HEK293 (cell line): Measurements from ENCODE around the gene CACNA1F.

Source experiments
- CTCF ChIA-PET: fragments of 350-600 bp; formaldehyde crosslinking; extraction: SDS; loops from one replicate; lab custom pipeline; 2021; ENCODE audit warnings: antibody characterized with exemption; lab: Yijun Ruan, JAX
- POLR2A ChIA-PET: fragments of 300-600 bp; formaldehyde crosslinking; extraction: SDS; loops from one replicate; lab custom pipeline; 2020; ENCODE audit warnings: antibody characterized with exemption, inconsistent platforms; lab: Yijun Ruan, JAX
- H3K27ac ChIP-seq: fragments of 200-500 bp; sonication (Bioruptor generic); 2 replicates; pipeline ENCODE4 v1.5.1; 2014; ENCODE audit warnings: low read depth, low read length, control low read depth, inconsistent platforms; ENCODE audit errors: extremely low read depth
- H3K36me3 ChIP-seq, 2 experiments: fragments of 200-500 bp in 1 of 2; sonication (Bioruptor generic) in 1 of 2; 1 replicate in 1 of 2; 2 replicates in 1 of 2; pipeline ENCODE4 v1.5.1; 2014 to 2017; ENCODE audit warnings: inconsistent platforms in 2 of 2, low read length in 2 of 2; ENCODE audit not compliant: control insufficient read depth in 2 of 2, insufficient read depth in 1 of 2
- H3K4me1 ChIP-seq: fragments of 200-500 bp; sonication (Bioruptor generic); 2 replicates; pipeline ENCODE4 v1.5.1; 2014; ENCODE audit warnings: mild to moderate bottlenecking, low read length, inconsistent platforms; ENCODE audit not compliant: control insufficient read depth, insufficient read depth
- H3K4me3 ChIP-seq: 2 replicates; pipeline ENCODE4 v1.5.1; 2011; ENCODE audit warnings: low read depth, mild to moderate bottlenecking, control low read depth, low read length, moderate library complexity
- H3K9me3 ChIP-seq: fragments of 200-500 bp; sonication (Bioruptor generic); 2 replicates; pipeline ENCODE4 v1.5.1; 2014; ENCODE audit warnings: low read depth, low read length, inconsistent platforms; ENCODE audit not compliant: control insufficient read depth, insufficient read depth
- BCL6B ChIP-seq: fragments of 450-650 bp; formaldehyde crosslinking; IDR thresholded peaks from 2 replicates; pipeline ENCODE4 v1.5.1; 2017; ENCODE audit warnings: missing biosample characterization, missing genetic modification characterization
- GLIS2 ChIP-seq: fragments of 450-650 bp; formaldehyde crosslinking; IDR thresholded peaks from 2 replicates; pipeline ENCODE4 v1.5.1; 2016; ENCODE audit warnings: missing biosample characterization, missing genetic modification characterization
- HOXC10 ChIP-seq: sonication (generic); formaldehyde crosslinking; IDR thresholded peaks from 2 replicates; pipeline ENCODE4 v1.8.1; 2023; ENCODE audit warnings: mild to moderate bottlenecking, missing genetic modification reagents
- HOXD13 ChIP-seq: sonication (generic); formaldehyde crosslinking; IDR thresholded peaks from 2 replicates; pipeline ENCODE4 v1.8.0; 2022; ENCODE audit warnings: missing genetic modification reagents, borderline replicate concordance
- MEIS1 ChIP-seq: sonication (generic); formaldehyde crosslinking; IDR thresholded peaks from 2 replicates; pipeline ENCODE4 v1.8.1; 2022; ENCODE audit warnings: missing genetic modification reagents, mild to moderate bottlenecking, borderline replicate concordance
- PATZ1 ChIP-seq: fragments of 450-650 bp; formaldehyde crosslinking; IDR thresholded peaks from 2 replicates; pipeline ENCODE4 v1.5.1; 2016; ENCODE audit warnings: missing biosample characterization, missing genetic modification characterization
- PRDM1 ChIP-seq: fragments of 450-650 bp; formaldehyde crosslinking; IDR thresholded peaks from 2 replicates; pipeline ENCODE4; 2016; ENCODE audit warnings: missing biosample characterization, missing genetic modification characterization
- PRDM10 ChIP-seq: fragments of 450-650 bp; formaldehyde crosslinking; IDR thresholded peaks from 2 replicates; pipeline ENCODE4 v1.5.1; 2016; ENCODE audit warnings: missing biosample characterization, missing genetic modification characterization
- YY1 ChIP-seq: fragments of 450-650 bp; formaldehyde crosslinking; IDR thresholded peaks from 2 replicates; pipeline ENCODE4 v1.5.1; 2018; ENCODE audit warnings: missing biosample characterization, missing genetic modification characterization
- ZBTB7A ChIP-seq: fragments of 450-650 bp; formaldehyde crosslinking; IDR thresholded peaks from 2 replicates; pipeline ENCODE4 v1.5.1; 2016; ENCODE audit warnings: low read depth, missing biosample characterization, missing genetic modification characterization
- ZFHX2 ChIP-seq: fragments of 450-650 bp; formaldehyde crosslinking; conservative IDR thresholded peaks from 2 replicates; pipeline ENCODE4 v1.5.1; 2016; ENCODE audit warnings: missing biosample characterization, missing genetic modification characterization
- ZNF114 ChIP-seq: fragments of 450-650 bp; formaldehyde crosslinking; IDR thresholded peaks from 2 replicates; pipeline ENCODE4 v1.5.0; 2017; ENCODE audit warnings: missing biosample characterization, missing genetic modification characterization
- ZNF121 ChIP-seq: fragments of 450-650 bp; formaldehyde crosslinking; IDR thresholded peaks from 2 replicates; pipeline ENCODE4 v1.5.1; 2016; ENCODE audit warnings: missing biosample characterization, missing genetic modification characterization
- ZNF140 ChIP-seq: fragments of 450-650 bp; formaldehyde crosslinking; IDR thresholded peaks from 2 replicates; pipeline ENCODE4 v1.5.1; 2016; ENCODE audit warnings: missing biosample characterization, missing genetic modification characterization
- ZNF169 ChIP-seq: fragments of 450-650 bp; formaldehyde crosslinking; IDR thresholded peaks from 2 replicates; pipeline ENCODE4 v1.5.1; 2016; ENCODE audit warnings: missing biosample characterization, missing genetic modification characterization
- ZNF350 ChIP-seq: fragments of 450-650 bp; formaldehyde crosslinking; IDR thresholded peaks from 2 replicates; pipeline ENCODE4 v1.5.0; 2017; ENCODE audit warnings: missing biosample characterization, mild to moderate bottlenecking, missing genetic modification characterization
- ZNF398 ChIP-seq: fragments of 450-650 bp; formaldehyde crosslinking; IDR thresholded peaks from 2 replicates; pipeline ENCODE4 v1.5.1; 2017; ENCODE audit warnings: missing biosample characterization, missing genetic modification characterization
- ZNF501 ChIP-seq: fragments of 450-650 bp; formaldehyde crosslinking; IDR thresholded peaks from 2 replicates; pipeline ENCODE4 v1.5.1; 2016; ENCODE audit warnings: missing biosample characterization, missing genetic modification characterization
- ZNF623 ChIP-seq: fragments of 450-650 bp; formaldehyde crosslinking; IDR thresholded peaks from 2 replicates; pipeline ENCODE4 v1.5.1; 2016; ENCODE audit warnings: missing biosample characterization, missing genetic modification characterization
- ZNF677 ChIP-seq: fragments of 450-650 bp; IDR thresholded peaks from 2 replicates; pipeline ENCODE4 v1.5.0; 2018; ENCODE audit warnings: missing biosample characterization, mild to moderate bottlenecking, missing genetic modification characterization, moderate library complexity
- ZNF785 ChIP-seq: fragments of 450-650 bp; formaldehyde crosslinking; IDR thresholded peaks from 2 replicates; pipeline ENCODE4 v1.5.1; 2016; ENCODE audit warnings: missing biosample characterization, missing genetic modification characterization
- ZSCAN16 ChIP-seq: fragments of 450-650 bp; formaldehyde crosslinking; IDR thresholded peaks from 2 replicates; pipeline ENCODE4 v1.5.1; 2016; ENCODE audit warnings: missing biosample characterization, missing genetic modification characterization

CACNA1F gene

GRCh38 chrX:49272421-49272820 lies 39.3 kb upstream of the CACNA1F start:
- no peak overlapping the region for H3K4me3 ChIP-seq
- TF ChIP-seq GLIS2 (tag by site-specific recombination), result no peak
- no peak for TF ChIP-seq PATZ1 (tag by site-specific recombination)
- CTCF ChIA-PET, result no interaction called here
- no peaks in the 10 kb centered on the region; the same call in 1 of the 2 replicates for H3K4me1 ChIP-seq
- no peak overlapping the region for H3K27ac ChIP-seq
- H3K9me3 ChIP-seq, result no peaks in the 10 kb centered on the region
- POLR2A ChIA-PET, result interaction anchor here (0.7 kb wide), 2 partner anchors 479 to 813 kb away, joined by 3 to 4 read pairs; no protein-coding TSS in a partner anchor
- peaks cover 0 to 3% of the 10 kb centered on the region in 2 experiments; a peak in 1 of 3 replicates for H3K36me3 ChIP-seq

GRCh38 chrX:49271341-49271740 lies 38.2 kb upstream of the CACNA1F start:
- Histone ChIP-seq H3K9me3 (no peaks in the 10 kb centered on the region), H3K36me3 (peaks cover 0 to 3% of the 10 kb centered on the region in 2 experiments; a peak in 1 of 3 replicates), H3K4me3 (no peak overlapping the region), H3K4me1 (no peaks in the 10 kb centered on the region; the same call in 1 of the 2 replicates), H3K27ac (no peak overlapping the region)
- ChIA-PET CTCF (interaction anchor here (0.6 kb wide), 1 partner anchor 21 kb away, joined by 3 read pairs; no protein-coding TSS in a partner anchor), POLR2A (interaction anchor here (1.0 kb wide), 1 partner anchor 80 kb away, joined by 3 read pairs; no protein-coding TSS in a partner anchor)
- TF ChIP-seq ZNF114 (no peak), BCL6B (tag by site-specific recombination) (no peak), ZNF623 (peak; percentile 98)

- POLR2A ChIA-PET, result no interaction called here
- no peaks in the 10 kb centered on the region for H3K9me3 ChIP-seq
- H3K4me3 ChIP-seq, result peak overlapping the region; percentile 62
- CTCF ChIA-PET, result interaction anchor here (0.5 kb wide), 1 partner anchor 107 kb away, joined by 5 read pairs; no protein-coding TSS in a partner anchor
- H3K27ac ChIP-seq, result peak overlapping the region; percentile 87
- no peaks in the 10 kb centered on the region; the same call in 1 of the 2 replicates for H3K4me1 ChIP-seq
- H3K36me3 ChIP-seq, result peaks cover 0 to 3% of the 10 kb centered on the region in 2 experiments; a peak in 1 of 3 replicates
- no peak for TF ChIP-seq ZNF677 (tag by site-specific recombination)
- TF ChIP-seq ZNF169 (tag by site-specific recombination), result no peak
- no peak for TF ChIP-seq HOXD13 (CRISPR knock-in tag)
- TF ChIP-seq ZNF140 (tag by site-specific recombination), result no peak
- TF ChIP-seq MEIS1 (CRISPR knock-in tag), result no peak
- TF ChIP-seq ZNF398, result 0 out of 2 replicates have a peak, but pooled peaks have one; percentile 6
- TF ChIP-seq HOXC10, result no peak
- 0 out of 2 replicates have a peak, but pooled peaks have one; percentile 3 for TF ChIP-seq ZNF785 (tag by site-specific recombination)
- TF ChIP-seq PRDM1, result no peak
- TF ChIP-seq ZSCAN16 (tag by site-specific recombination), result no peak
- no peak for TF ChIP-seq PRDM10
- TF ChIP-seq ZNF350, result no peak
- TF ChIP-seq YY1 (tag by site-specific recombination), result 0 out of 2 replicates have a peak, but pooled peaks have one; percentile 1
- no peak for TF ChIP-seq ZNF121 (tag by site-specific recombination)
- no peak for TF ChIP-seq ZBTB7A (tag by site-specific recombination)
- no peak for TF ChIP-seq ZNF501 (tag by site-specific recombination)
- 0 out of 2 replicates have a peak, but pooled peaks have one; percentile 10 for TF ChIP-seq ZFHX2 (tag by site-specific recombination)
Observed at GRCh38 chrX:49270249-49270921, 37.2 kb upstream of the CACNA1F start.
